ENCODE results near the gene SYCN. TPM values are rescaled to one million over a fixed set of nuclear protein-coding genes. Genes with fewer than 3 reads are reported as not detected.

Gene SYCN
- total and polyA plus RNA-seq, 2 donors (not counting 1 experiment from before 2014, with no cell fraction given), result not detected

DNA sequence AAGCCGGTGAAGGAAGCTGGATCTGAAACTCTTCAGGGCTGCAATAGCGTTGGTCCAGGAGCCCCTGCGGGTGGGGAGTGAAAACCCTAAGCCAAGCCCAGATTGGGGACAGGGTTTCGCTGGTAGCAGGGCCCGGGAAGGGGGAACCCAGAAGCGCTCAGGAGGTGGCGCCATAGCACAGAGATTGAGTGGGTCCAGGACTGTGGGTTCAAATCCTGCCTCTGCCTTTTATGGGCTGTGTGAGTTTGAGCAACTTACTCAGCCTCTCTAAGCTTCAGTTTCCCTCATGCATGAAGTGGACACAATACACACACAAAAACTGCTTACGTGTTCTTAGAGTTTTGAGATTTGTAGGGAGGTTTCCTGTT, 8.3 kb upstream of the SYCN start:
- Mint-ChIP-seq H3K27me3 (peaks cover 15% of the 10 kb centered on the region), H3K4me1 (no peaks in the 10 kb centered on the region), H3K27ac (no peak overlapping the region), H3K4me3 (no peak overlapping the region), H3K9me3 (ENCODE audit: insufficient read depth) (peaks cover 2% of the 10 kb centered on the region)
- Histone ChIP-seq H3K4me1 (ENCODE audit: control insufficient read depth in 2 of 2, insufficient read depth in 2 of 2, low read length in 2 of 2) (no peaks in the 10 kb centered on the region), H3K9me3 (ENCODE audit: control extremely low read depth in 1 of 3, control insufficient read depth in 2 of 3, insufficient read depth in 1 of 3, low read length in 2 of 3) (peaks cover 0 to 15% (median 0%) of the 10 kb centered on the region in 3 donors), H4K20me1 (ENCODE audit: control insufficient read depth, insufficient read depth, low read length, poor library complexity, severe bottlenecking) (no peaks in the 10 kb centered on the region), H3K9ac (ENCODE audit: low read length) (no peak overlapping the region), H3K79me2 (ENCODE audit: control insufficient read depth, insufficient read depth, low read length) (no peaks in the 10 kb centered on the region), H3K4me3 (ENCODE audit: control extremely low read depth in 1 of 5, extremely low read depth in 1 of 5, insufficient read depth in 1 of 5, low read depth in 2 of 5, low read length in 4 of 5) (no peak overlapping the region), H3K27ac (ENCODE audit: low read length in 2 of 2) (no peak overlapping the region), H3K36me3 (replicated peaks in 1 of 2; ENCODE audit: control extremely low read depth in 1 of 2, control insufficient read depth in 1 of 2, extremely low read depth in 1 of 2, insufficient read depth in 2 of 2, low read length in 1 of 2) (no peaks in the 10 kb centered on the region), H2AFZ (ENCODE audit: insufficient read depth, low read depth, low read length, poor library complexity, severe bottlenecking) (no peak overlapping the region), H3K27me3 (replicated peaks in 1 of 4; ENCODE audit: control extremely low read depth in 1 of 4, control insufficient read depth in 3 of 4, insufficient read depth in 4 of 4, low read length in 3 of 4) (peaks cover 0 to 5% (median 1%) of the 10 kb centered on the region in 4 experiments), H3K4me2 (replicated peaks; ENCODE audit: low read depth, low read length, poor library complexity, severe bottlenecking) (no peak overlapping the region)
- no peak for ATAC-seq (ENCODE audit: low read depth)
- peak; percentile 47 for DNase-seq
- TF ChIP-seq EZH2 (IDR thresholded peaks at IDR 0.05; ENCODE audit: borderline replicate concordance, insufficient read depth, low read depth, low read length, poor library complexity, severe bottlenecking), result no peak
- TF ChIP-seq, protein P1, sequence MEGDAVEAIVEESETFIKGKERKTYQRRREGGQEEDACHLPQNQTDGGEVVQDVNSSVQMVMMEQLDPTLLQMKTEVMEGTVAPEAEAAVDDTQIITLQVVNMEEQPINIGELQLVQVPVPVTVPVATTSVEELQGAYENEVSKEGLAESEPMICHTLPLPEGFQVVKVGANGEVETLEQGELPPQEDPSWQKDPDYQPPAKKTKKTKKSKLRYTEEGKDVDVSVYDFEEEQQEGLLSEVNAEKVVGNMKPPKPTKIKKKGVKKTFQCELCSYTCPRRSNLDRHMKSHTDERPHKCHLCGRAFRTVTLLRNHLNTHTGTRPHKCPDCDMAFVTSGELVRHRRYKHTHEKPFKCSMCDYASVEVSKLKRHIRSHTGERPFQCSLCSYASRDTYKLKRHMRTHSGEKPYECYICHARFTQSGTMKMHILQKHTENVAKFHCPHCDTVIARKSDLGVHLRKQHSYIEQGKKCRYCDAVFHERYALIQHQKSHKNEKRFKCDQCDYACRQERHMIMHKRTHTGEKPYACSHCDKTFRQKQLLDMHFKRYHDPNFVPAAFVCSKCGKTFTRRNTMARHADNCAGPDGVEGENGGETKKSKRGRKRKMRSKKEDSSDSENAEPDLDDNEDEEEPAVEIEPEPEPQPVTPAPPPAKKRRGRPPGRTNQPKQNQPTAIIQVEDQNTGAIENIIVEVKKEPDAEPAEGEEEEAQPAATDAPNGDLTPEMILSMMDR (IDR thresholded peaks at IDR 0.05), result peak; percentile 20
- POLR2A ChIA-PET, result interaction anchor here (0.7 kb wide), 1 partner anchor 111 kb away, joined by 7 read pairs; no protein-coding TSS in a partner anchor
- CTCF ChIA-PET, result interaction anchor here (0.7 to 1.6 kb wide), 4 partner anchors 9 to 199 kb away, joined by 3 to 4 read pairs (median 4); partner anchors contain the start of gene PLEKHG2
- intact Hi-C loops (cut with micrococcal nuclease), result loop anchor here (5.0 kb wide), 2 partner anchors 115 to 460 kb away; no protein-coding TSS in a partner anchor
- WGBS (ENCODE audit: insufficient coverage), result 35% methylated on average over 6 of the region's 8 CpGs

DNA sequence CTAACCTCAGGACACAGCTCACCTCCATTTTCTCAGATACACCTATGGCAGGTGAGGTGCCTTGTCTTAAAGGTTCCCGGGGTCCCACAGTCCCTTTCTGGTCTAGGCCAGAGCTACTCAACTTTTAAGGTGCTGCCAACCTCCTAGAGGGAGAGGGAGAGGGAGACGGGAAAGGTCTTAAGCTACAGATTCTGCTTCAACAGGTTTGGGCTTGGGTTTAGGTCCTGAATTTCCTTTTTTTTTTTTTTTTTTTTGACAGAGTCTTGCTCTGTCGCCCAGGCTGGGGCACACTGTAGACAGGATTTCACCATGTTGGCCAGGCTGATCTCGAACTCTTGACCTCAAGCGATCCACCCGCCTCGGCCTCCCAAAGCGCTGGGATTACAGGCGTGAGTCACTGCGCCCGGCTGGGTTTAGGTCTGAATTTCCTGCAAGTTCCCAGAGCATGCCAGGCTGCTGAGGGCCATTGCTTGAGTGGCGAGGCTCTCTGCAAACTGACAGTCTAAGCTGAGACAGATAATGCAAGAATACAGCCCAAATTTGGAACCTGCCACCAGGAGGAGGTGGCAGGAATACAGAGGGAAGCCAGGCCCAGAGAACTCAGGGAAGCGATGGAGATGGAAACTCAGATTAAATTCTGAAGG, 7.8 kb upstream of the SYCN start:
- 86% methylated on average over 12 of the region's 13 CpGs for WGBS (ENCODE audit: insufficient coverage)
- ATAC-seq (ENCODE audit: low read depth) (no peak), DNase-seq (no peak)
- Histone ChIP-seq H4K20me1 (ENCODE audit: control insufficient read depth, insufficient read depth, low read length, poor library complexity, severe bottlenecking) (no peaks in the 10 kb centered on the region), H3K4me2 (replicated peaks; ENCODE audit: low read depth, low read length, poor library complexity, severe bottlenecking) (no peak overlapping the region), H3K4me3 (ENCODE audit: control extremely low read depth in 1 of 5, extremely low read depth in 1 of 5, insufficient read depth in 1 of 5, low read depth in 2 of 5, low read length in 4 of 5) (no peak overlapping the region), H2AFZ (ENCODE audit: insufficient read depth, low read depth, low read length, poor library complexity, severe bottlenecking) (no peak overlapping the region), H3K79me2 (ENCODE audit: control insufficient read depth, insufficient read depth, low read length) (no peaks in the 10 kb centered on the region), H3K9ac (ENCODE audit: low read length) (no peak overlapping the region), H3K27ac (ENCODE audit: low read length in 2 of 2) (no peak overlapping the region), H3K27me3 (replicated peaks in 1 of 4; ENCODE audit: control extremely low read depth in 1 of 4, control insufficient read depth in 3 of 4, insufficient read depth in 4 of 4, low read length in 3 of 4) (peaks cover 0 to 7% (median 1%) of the 10 kb centered on the region in 4 experiments), H3K36me3 (replicated peaks in 1 of 2; ENCODE audit: control extremely low read depth in 1 of 2, control insufficient read depth in 1 of 2, extremely low read depth in 1 of 2, insufficient read depth in 2 of 2, low read length in 1 of 2) (no peaks in the 10 kb centered on the region), H3K4me1 (ENCODE audit: control insufficient read depth in 2 of 2, insufficient read depth in 2 of 2, low read length in 2 of 2) (no peaks in the 10 kb centered on the region), H3K9me3 (ENCODE audit: control extremely low read depth in 1 of 3, control insufficient read depth in 2 of 3, insufficient read depth in 1 of 3, low read length in 2 of 3) (peaks cover 0 to 15% (median 0%) of the 10 kb centered on the region in 3 donors)
- H3K4me1 Mint-ChIP-seq, result no peaks in the 10 kb centered on the region
- H3K27ac Mint-ChIP-seq, result no peak overlapping the region
- POLR2A ChIA-PET, result interaction anchor here (0.7 kb wide), 1 partner anchor 111 kb away, joined by 7 read pairs; no protein-coding TSS in a partner anchor
- CTCF ChIA-PET, result interaction anchor here (0.7 to 1.6 kb wide), 4 partner anchors 9 to 323 kb away, joined by 3 to 4 read pairs (median 4); partner anchors contain the start of gene PLEKHG2
- no peak overlapping the region for H3K4me3 Mint-ChIP-seq
- peaks cover 10% of the 10 kb centered on the region for H3K27me3 Mint-ChIP-seq
- TF ChIP-seq, protein P1 (IDR thresholded peaks at IDR 0.05), result no peak
- no peak for TF ChIP-seq EZH2 (IDR thresholded peaks at IDR 0.05; ENCODE audit: borderline replicate concordance, insufficient read depth, low read depth, low read length, poor library complexity, severe bottlenecking)
- H3K9me3 Mint-ChIP-seq (ENCODE audit: insufficient read depth), result no peaks in the 10 kb centered on the region
- intact Hi-C loops (cut with micrococcal nuclease), result loop anchor here (5.0 kb wide), 2 partner anchors 115 to 460 kb away; no protein-coding TSS in a partner anchor
